Glomerular endothelial cell (primary cell): ENCODE data around the gene CIC. TPM values are rescaled to one million over a fixed set of nuclear protein-coding genes. Genes with fewer than 3 reads are reported as not detected.
A peak's percentile ranks its signal among the peaks of the same experiment; 100 is the strongest.

Experiments
- DNase-seq: peaks from one replicate; pipeline ENCODE4 v3.0.0-alpha.2; 2011; ENCODE audit warnings: low read depth, low spot score; ENCODE audit errors: extremely low read depth
- total RNA-seq: library from RNA; depleted of rRNA; stranded (reverse); fragments of >200 nt; gene quantifications from 2 replicates; pipeline ENCODE4 v1.2.3, GENCODE V29; 2015

CIC gene
- 68.8 and 80.2 TPM in 2 replicates for total RNA-seq

- DNase-seq, result peak; percentile 100
Measured at GRCh38 chr19:42268704-42269477, at the start of gene CIC. CIC (plus strand) TSS chr19:42269252; CDS start chr19:42271784, 2,532 bp downstream.

GRCh38 chr19:42219812-42220750 is 49.0 kb upstream of the CIC start, which contains the start of gene ZNF526:
ZNF526 (plus strand) TSS chr19:42220312; CDS start chr19:42224404, 4,092 bp downstream.
- peak; percentile 79 for DNase-seq

GRCh38 chr19:42220751-42221097 is 48.3 kb upstream of the CIC start:
- no peak for DNase-seq

DNA sequence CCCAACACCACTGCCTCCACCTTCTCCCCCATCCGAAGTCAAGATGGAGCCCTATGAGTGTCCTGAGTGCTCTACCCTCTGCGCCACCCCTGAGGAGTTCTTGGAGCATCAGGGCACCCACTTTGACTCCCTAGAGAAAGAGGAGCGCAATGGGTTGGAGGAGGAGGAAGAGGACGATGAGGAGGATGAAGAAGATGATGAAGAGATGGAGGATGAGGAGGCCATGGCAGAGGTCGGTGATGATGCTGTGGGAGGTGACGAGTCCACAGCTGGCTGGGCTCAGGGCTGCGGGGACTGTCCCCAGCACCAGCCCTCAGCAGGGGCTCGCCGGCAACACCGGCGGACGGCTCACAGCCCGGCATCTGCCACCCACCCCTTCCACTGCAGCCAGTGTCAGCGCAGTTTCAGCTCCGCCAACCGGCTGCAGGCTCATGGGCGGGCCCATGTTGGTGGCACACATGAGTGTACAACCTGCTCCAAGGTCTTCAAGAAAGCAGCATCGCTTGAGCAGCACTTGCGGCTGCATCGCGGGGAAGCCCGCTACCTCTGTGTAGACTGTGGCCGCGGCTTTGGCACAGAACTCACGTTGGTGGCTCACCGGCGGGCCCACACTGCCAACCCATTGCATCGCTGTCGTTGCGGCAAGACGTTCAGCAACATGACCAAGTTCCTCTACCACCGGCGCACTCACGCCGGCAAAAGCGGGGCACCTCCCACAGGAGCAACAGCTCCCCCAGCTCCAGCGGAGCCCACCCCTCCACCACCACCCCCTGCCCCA is 43.9 kb upstream of the CIC start:
- no peak for DNase-seq

DNA sequence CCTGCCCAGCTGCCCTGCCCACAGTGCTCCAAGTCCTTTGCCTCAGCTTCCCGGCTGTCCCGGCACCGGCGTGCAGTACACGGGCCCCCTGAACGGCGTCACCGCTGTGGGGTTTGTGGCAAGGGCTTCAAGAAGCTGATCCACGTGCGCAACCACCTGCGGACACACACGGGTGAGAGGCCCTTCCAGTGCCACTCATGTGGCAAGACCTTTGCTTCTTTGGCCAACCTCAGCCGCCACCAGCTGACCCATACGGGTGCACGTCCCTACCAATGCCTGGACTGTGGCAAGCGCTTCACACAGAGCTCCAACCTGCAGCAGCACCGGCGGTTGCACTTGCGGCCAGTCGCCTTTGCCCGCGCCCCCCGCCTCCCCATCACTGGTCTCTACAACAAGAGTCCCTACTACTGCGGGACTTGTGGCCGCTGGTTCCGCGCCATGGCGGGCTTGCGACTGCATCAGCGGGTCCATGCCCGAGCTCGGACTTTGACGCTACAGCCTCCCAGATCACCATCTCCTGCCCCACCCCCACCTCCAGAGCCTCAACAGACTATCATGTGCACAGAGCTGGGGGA is 43.2 kb upstream of the CIC start:
- no peak for DNase-seq

DNA sequence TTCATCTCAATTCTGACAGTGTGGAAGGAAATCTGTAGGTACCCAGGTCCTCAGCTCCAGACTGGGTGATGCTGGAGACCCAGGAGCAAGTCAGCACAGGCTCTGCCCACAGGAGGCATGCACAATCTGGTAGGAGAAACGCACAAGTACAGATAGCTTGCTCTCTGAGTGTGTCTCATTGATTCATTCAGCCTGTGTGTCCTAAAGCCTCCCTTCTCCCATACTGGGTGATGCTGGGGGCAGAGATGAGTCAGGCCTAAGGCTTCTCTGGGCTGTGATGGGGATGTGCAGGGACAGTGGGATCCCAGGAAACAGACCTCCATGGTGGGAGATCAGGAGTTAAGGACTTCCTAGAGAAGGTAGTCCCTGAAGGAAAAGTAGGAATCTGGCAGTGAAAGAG is 42.2 kb upstream of the CIC start:
- no peak for DNase-seq

DNA sequence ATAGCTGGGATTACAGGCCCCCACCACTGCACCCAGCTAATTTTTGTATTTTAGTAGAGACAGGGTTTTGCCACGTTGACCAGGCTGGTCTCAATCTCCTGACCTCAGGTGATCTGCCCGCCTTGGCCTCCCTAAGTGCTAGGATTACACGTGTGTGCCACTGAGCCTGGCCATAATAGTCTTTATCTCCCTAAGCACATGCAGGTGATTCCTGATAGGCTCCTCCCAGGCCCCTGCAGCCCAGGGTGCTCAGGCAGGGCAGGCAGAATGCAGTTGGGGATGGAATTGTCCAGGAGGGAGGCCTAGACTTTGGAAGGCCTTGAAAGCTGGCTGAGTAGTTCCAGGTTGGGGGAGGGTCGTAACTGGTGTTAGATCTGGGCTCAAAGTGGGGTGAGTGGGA is 40.4 kb upstream of the CIC start:
- no peak for DNase-seq

GRCh38 chr19:42229301-42229854 is 39.7 kb upstream of the CIC start:
- no peak for DNase-seq

DNA sequence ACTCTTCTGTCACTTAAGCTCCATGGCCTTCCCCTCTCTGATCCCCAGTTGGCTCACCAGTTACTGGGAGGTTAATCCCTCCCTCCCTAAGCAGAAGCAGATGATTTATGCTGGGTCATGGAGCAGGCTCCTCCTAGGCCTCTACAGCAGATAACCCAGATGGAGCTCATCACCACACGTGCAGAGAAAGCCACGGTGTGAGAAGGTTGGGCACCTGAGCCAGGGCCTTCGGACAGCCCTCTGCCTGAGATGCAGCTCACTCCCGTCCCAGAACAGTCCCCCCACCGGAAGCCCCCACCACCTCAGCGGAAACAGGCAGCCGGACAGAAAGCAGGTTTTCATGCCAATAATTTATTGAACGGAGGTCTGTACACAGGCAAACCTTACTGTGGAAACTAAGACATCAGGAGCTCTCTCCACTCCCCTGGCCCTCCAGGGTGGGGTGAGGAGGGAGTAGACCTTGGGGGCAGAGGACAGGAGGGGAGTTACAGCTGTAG is 39.1 kb upstream of the CIC start:
- DNase-seq, result no peak

DNA sequence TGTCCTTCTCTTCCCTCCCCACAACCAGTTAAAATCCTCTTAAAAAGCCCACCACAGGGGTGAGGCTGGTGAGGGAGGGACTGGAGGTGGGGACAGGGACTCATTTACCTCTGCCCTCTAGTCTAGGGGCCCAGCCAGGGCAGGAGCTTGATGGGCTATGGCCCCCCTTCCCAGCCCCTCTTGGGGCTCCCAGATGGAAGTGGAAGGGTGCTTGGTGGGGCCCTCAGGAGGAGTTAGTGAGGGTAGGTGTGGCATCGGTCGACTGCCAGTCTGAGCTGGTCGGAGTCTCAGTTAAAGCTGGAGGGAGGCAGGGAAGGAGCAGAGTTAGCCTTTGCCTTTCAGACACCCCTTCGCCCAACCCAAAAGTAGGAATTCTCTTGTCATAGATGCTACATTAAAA is 38.5 kb upstream of the CIC start:
- no peak for DNase-seq

DNA sequence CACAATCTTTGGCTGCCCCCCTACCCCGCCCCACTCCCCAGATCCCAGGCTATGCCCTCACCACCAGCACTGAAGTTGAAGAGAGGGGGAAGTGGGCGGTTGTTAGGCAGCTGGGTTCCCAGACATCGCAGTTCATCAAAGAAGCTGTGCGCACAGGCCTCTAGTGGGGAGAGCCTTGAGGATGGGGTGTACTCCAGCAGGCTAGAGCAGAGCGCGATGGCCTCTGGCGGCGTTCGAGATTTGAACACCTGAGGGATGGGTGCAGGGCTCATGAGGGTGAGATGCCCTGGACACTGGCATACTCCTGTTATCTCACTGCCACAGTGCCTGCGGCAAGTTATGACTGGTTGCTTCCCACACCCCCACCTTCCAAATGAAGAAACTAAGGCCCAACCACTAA is 36.6 kb upstream of the CIC start:
- no peak for DNase-seq

DNA sequence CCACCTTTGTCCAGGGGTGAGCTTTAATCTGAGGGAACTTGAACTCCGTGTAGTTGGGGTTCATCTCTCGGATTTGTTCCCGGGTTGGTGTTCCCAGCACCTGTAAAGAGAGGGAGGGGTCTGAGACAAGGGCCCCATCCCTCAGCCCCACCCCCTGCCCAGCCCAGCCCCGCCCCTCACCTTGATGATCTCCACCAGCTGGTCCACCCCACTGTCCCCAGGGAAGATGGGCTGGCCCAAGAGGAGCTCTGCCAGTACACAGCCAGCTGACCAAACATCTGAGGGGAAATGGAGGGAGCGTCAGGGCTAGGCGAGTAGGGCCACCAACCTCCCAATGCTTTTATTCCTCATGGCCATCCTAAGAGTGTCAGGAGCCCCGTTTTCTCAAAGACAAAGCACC is 35.9 kb upstream of the CIC start:
- DNase-seq, result no peak

DNA sequence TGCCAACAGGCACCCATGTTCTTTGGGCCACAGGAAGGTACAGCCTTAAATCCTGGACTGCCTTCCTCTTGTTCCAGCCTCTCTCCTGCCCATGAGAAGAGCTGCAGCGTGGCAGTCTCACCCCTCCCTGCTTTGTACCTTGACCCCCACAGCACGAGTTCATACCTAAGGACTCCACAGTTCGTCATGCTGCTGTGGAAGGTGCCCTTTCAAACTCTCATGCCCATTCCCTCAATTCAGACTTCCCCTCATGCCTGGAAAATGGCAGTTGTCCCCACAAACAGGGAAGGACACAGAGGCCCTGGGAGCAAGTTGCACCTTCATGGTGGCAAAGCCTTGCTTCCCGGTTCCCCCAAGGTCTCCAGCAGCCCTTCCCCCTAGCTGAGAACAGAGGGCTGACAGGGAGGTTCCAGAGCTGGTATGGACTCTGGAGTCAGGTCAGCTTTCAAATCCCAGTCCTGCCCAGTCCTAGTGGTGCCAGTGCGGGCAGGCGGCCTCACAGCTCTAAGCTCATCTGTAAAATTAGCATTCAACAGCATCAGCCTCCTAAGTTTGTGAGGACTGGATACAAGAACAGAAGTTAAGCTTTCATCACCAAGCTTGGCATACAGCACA is 35.3 kb upstream of the CIC start:
- no peak for DNase-seq

DNA sequence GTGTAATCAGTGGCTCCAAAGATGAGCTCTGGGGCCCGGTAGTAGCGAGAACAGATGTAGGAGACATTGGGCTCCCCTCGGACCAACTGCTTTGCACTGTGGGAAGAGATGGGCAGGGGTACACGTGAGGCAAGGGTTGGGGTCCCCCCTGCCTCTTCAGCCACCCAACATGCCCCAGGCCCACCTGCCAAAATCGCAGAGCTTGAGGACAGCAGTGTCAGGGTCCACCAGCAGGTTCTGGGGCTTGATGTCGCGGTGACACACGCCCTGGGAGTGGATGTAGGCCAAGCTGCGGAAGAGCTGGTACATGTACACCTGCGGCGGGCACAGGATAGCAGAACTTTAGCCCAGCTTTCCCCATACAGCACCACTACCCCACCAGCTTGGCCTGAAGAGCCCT is 34.7 kb upstream of the CIC start:
- no peak for DNase-seq

DNA sequence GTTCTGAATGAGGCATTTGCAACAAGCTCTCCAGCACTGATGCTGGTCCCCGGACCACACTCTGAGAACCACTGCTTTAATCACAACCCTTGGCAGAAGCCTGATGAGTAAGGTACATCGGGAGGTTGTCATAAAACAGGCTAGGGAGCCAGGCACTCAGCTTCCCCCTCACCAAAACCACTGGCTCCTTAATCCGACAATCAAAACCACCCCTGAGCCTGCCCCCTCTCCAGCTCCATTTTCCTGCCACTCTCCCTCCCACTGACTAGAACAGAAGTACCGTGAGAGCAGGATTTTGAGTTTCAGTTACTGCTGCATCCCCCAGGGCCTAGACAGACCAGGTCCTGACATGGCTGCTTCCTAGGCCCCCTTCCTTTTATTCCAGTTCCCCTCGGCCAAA is 33.9 kb upstream of the CIC start:
- DNase-seq, result no peak

DNA sequence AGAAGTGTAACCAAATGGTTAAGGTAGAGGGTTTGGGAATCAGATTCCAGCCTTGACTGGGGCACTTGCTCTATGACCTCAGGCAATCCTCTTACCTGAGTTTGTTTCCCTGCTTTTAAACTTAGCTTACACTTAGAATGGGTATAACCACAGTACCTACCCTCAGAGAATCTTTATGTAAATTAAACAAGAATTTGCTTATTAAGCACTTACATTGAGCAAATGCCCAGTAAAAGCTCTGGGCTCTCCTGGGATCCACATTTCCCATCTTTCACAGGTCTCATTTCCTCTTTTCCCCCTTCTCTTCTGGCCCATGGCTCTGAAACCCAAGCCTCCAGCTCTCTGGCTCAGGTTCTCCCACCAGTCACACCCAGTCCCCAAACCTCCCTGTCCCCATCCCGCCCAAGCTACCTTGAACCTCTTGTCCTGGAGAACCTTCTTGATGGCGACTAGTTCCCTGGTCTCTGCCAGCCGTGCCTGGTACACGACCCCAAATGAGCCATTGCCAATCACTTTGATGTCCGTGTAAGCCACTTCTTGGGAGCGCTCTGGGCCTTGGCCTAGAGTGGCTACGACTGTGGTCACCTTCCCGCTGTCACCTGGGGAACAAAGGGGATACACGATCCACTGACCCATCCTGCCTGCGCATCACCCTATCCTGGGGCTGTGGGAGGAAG is 29.4 kb upstream of the CIC start:
- no peak for DNase-seq

- DNase-seq, result no peak
Measured at GRCh38 chr19:42241279-42241678, 27.8 kb upstream of the CIC start.

GRCh38 chr19:42242069-42242511 is 27.0 kb upstream of the CIC start:
- no peak for DNase-seq
